RPMI8226 (cell line): ENCODE results near the gene RNF167.
"Not testable (repeated sequence)": the region's sequence is repeated elsewhere in the genome, so short reads cannot be mapped to it uniquely, and the experiment has no call there.

Experiments used
- DNase-seq: peaks from one replicate; pipeline ENCODE4 v3.0.0-alpha.2; 2015

The RNF167 gene

DNA sequence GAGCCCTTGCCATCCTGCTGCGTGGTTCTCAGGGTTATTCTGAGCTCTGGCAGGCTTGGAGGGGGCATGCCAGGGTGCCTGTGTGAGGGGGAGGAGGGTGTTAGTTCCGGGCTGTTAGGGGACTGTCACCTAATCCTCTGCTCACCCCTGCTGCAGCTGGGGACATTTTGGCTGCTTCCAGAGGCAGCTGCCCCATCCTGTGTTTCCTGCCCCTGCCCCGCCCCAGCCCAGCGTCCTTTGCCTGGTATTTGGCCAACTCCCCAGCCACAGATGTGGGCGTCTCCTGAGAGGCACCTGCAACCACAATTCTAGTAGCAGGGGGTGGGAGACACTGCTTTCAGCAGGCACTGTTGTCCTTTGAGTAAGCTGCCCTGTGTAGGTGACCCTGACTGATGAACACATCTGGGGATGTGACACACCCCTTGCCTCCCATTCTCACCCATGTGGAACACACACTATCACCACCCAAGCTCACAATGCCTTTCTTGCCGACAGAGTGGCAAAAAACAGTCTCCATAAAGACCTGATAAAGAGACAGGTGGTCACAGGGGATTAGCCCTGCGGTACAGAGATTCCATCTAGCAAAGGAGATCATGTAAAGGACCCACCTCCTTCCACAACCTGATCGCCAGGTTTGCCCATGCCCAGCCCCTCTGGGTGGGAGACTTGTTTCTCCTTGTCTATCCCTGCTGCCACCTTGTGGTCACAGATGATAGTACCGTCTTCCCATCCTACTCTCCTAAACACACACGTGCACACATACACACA, 36.8 kb upstream of the RNF167 start, which contains the start of gene CHRNE:
Gene CHRNE (minus strand): TSS at position 48 of the 768 bp plus-strand sequence. CDS start 35 bp downstream, at position 13.
- DNase-seq, result peak; percentile 89

GRCh38 chr17:4906642-4907041, 33.4 kb upstream of the RNF167 start:
- DNase-seq, result not testable (repeated sequence)

DNA sequence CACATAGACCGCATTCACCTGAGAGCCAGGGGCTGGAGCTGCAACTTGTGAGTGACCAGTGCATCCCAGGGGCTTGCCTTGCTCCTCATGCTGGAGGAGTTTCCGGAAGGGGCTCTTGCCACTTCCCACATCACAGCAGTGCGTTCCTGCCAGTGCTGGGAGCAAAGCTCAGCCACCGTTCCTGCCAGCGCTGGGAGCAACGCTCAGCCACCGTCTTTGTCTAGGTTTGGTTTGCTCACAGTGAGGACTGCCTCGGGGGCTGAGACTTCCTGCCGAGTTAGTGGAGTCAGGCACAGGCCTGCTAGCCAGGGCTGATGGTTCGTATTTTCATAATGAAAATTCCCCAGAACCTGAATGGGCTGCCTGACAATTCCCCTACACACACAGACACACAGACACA, 31.8 kb upstream of the RNF167 start:
- DNase-seq, result no peak

- DNase-seq, result peak; percentile 88
Measured at GRCh38 chr17:4908711-4909496, 31.2 kb upstream of the RNF167 start.

GRCh38 chr17:4913994-4914393, 26.1 kb upstream of the RNF167 start:
- DNase-seq, result no peak

DNA sequence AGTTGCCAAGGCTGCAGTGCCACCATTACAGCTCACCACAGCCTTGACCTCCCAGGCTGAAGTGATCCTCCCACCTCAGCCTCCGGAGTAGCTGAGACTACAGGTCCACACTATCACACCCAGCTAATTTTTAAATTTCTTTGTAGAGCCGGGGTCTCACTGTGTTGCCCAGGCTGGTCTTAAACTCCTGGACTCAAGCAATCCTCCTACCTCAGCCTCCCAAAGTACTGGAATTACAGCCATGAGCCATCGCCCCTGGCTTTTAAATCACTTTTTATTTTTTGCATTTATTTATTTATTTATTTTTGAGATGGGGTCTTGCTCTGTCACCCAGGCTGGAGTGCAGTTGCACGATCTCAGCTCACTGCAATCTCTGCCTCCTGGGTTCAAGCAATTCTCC, 25.5 kb upstream of the RNF167 start:
- DNase-seq, result not testable (repeated sequence)

DNA sequence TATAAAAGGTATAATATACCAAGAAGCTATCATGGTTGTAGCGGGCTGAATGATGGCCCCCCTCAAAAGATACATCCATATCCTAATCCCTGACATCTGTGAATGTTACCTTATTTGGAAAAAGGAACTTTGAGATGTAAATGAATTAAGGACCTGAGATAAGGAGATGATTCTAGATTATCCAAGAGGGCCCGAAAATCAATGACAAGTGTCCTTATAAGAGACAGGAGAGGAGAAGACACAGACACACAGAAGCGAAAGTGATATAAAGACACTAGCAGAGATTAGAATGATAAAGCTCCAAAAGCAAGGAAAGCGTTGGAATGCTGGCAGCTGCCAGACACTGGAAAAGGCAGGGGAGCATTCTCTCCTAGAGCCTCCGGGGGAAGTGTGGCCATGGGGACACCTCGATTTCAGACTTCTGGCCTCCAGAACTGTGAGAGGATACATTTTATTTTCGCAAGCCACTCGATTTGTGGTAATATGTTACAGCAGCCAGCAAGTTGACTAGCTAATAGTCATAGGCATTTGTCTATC, 20.5 kb upstream of the RNF167 start:
- DNase-seq, result no peak

- no peak for DNase-seq
Measured at GRCh38 chr17:4920351-4921048, 19.6 kb upstream of the RNF167 start.

DNA sequence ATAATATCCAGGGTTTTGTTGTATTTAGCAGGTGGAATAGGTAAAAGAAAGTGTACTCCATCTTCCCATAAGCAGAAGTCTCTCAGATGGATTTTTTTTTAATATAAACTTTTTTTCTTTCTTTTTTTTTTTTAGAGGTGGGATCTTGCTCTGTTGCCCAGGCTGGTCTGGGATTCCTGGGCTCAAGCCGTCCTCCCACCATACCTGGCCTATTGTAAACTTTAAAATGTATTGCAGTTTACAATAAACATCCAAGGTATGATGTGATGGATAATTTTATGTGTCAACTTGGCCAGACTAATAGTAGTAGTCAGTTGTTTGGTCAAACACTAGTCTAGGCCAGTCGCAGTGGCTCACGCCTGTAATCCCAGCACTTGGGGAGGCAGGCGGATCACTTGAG, 18.7 kb upstream of the RNF167 start:
- DNase-seq, result no peak

DNA sequence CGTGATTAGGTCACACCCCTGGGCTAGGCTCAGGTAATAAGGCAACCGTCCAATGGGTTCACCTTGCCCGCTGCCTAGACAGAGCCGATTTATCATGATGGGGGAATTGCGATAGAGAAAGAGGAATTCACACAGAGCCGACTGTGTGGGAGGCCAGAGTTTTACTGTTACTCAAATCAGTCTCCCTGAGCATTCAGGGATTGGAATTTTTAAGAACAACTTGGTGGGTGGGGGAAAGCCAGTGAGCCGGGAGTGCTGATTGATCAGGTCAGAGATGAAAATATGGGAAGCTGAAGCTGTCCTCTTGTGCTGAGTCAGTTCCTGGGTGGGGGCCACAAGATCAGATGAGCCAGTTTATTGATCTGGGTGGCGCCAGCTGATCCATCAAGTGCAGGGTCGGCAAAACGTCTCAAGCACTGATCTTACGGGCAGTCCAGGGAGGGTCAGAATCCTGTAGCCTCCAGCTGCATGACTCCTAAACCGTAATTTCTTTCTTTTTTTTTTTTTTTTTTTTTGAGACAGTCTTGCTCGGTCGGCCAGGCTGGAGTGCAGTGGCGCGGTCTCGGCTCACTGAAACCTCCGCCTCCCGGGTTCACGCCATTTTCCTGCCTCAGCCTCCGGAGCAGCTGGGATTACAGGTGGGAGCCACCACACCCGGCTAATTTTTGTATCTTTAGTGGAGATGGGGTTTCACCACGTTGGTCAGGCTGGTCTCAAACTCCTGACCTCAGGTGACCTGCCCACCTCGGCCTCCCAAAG, 13.3 kb upstream of the RNF167 start:
- DNase-seq, result not testable (repeated sequence)

DNA sequence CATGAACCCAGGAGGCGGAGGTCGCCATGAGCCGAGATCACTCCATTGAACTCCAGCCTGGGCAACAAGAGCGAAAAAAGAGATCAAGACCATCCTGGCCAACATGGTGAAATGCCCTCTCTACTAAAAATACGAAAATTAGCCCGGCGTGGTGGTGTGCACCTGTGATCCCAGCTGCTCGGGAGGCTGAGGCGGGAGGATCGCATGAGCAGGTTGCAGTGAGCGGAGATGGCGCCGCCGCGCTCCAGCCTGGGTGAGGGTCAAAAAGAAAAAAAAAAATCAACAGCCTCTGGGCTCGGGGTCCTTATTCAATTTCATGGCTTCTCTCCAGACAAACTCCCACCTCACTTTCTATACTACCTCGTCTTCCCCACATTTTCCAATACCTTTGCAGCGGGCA, 11.2 kb upstream of the RNF167 start:
- no peak for DNase-seq

DNA sequence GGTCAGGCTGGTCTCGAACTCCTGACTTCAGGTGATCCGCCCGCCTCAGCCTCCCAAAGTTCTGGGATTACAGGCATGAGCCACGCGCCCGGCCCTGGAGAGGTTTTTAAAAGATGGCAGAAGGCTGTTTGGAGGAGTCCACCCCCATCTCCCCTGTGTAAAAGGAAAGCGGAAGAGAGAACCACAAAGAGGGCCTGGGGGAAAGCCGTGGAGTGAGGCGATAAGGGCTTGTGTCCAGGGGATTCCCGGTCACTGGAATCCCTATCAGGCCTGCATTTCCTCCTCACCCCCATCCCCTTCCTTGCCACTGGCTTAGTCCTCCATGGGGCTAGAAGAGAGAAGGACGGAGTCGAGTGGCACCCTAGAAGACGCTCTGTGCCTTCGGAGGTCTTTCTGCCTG, 8.1 kb upstream of the RNF167 start, which contains the start of gene GP1BA:
Gene GP1BA (plus strand): TSS at position 315 of the 400 bp plus-strand sequence. CDS start 328 bp downstream, outside the sequence.
- no peak for DNase-seq

DNA sequence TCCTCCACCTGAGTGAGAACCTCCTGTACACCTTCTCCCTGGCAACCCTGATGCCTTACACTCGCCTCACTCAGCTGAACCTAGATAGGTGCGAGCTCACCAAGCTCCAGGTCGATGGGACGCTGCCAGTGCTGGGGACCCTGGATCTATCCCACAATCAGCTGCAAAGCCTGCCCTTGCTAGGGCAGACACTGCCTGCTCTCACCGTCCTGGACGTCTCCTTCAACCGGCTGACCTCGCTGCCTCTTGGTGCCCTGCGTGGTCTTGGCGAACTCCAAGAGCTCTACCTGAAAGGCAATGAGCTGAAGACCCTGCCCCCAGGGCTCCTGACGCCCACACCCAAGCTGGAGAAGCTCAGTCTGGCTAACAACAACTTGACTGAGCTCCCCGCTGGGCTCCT, 7.3 kb upstream of the RNF167 start:
- DNase-seq, result no peak

DNA sequence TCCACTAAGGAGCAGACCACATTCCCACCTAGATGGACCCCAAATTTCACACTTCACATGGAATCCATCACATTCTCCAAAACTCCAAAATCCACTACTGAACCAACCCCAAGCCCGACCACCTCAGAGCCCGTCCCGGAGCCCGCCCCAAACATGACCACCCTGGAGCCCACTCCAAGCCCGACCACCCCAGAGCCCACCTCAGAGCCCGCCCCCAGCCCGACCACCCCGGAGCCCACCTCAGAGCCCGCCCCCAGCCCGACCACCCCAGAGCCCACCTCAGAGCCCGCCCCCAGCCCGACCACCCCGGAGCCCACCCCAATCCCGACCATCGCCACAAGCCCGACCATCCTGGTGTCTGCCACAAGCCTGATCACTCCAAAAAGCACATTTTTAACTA, 6.4 kb upstream of the RNF167 start:
- DNase-seq, result no peak

DNA sequence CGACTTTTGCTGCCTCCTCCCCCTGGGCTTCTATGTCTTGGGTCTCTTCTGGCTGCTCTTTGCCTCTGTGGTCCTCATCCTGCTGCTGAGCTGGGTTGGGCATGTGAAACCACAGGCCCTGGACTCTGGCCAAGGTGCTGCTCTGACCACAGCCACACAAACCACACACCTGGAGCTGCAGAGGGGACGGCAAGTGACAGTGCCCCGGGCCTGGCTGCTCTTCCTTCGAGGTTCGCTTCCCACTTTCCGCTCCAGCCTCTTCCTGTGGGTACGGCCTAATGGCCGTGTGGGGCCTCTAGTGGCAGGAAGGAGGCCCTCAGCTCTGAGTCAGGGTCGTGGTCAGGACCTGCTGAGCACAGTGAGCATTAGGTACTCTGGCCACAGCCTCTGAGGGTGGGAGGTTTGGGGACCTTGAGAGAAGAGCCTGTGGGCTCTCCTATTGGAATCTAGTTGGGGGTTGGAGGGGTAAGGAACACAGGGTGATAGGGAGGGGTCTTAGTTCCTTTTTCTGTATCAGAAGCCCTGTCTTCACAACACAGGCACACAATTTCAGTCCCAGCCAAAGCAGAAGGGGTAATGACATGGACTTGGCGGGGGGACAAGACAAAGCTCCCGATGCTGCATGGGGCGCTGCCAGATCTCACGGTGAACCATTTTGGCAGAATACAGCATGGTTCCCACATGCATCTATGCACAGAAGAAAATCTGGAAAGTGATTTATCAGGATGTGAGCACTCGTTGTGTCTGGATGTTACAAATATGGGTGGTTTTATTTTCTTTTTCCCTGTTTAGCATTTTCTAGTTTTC, 5.7 kb upstream of the RNF167 start:
- DNase-seq, result peak; percentile 92

- DNase-seq, result no peak
Measured at GRCh38 chr17:4935650-4936049, 4.4 kb upstream of the RNF167 start.

DNA sequence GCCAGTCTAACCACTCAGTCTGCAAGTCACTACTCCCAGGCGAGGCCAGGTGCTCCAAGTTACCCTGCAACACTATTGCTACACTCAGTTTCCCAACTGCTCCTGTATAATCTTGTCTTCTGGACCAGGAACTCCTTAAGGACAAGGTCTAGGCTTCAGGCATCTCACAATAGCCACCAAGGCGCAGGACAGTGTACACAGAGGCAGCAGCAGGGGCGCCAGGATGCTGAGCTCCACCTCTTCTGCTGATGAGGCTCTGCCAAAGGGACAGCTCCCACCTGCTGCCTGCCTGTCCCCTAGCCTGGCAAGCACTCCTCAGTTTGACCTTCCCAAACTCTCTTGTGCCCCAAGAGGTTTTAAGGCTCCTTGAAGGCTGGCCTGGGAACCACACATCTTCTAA, 3.6 kb upstream of the RNF167 start:
- no peak for DNase-seq

DNA sequence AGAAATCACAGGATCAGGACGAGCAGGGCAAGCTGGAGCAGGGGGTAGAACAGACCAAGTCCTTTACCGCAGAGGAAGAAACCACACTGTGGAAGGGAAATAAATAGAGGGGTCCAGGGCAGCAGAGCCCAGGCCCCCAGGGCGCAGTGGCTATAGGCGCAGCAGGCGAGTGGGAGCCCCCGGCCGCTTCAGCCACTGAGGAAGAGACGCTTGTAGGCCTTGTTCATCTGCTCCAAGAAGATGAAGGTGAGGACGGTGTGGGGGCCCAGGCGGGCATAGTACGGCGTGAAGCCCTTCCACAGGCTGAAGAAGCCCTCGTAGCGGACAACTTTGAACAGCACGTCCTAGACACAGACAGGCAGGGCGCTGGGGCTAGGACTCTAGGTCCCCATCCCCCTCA, 2.5 kb upstream of the RNF167 start:
- no peak for DNase-seq

DNA sequence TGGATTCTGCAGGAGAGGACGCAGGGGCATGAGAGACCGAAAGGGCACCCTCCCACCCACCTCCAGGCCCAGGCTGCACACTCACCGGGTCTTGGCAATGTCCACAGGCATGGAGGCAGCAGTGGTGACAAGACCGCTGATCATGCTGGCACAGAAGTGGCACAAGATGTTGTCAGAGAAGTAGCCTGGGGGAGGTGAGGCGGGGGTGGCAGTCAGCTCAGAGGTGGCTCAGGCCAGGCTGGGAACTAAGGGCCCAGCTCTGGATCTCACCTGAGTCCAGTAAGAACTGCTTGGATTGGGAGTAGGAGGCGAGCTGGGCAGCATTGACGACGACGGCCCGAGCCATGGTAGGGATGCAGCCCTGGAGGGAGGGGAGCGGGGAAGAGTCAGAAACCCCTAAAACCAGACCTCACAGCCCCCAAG, 2.0 kb upstream of the RNF167 start:
- DNase-seq, result no peak

GRCh38 chr17:4938688-4939545, 1.2 kb upstream of the RNF167 start:
- peak; percentile 31 for DNase-seq

GRCh38 chr17:4939546-4939795, 597 bp upstream of the RNF167 start:
- no peak for DNase-seq
